GM19438 (cell line): ENCODE data around the gene SLX4IP.

ENCODE experiments used
- ATAC-seq: cut with Tn5 transposase; IDR thresholded peaks from one replicate; pipeline ENCODE4 v1.9.1; 2021; ENCODE audit warnings: low read depth; ENCODE audit not compliant: unreplicated experiment

SLX4IP gene

DNA sequence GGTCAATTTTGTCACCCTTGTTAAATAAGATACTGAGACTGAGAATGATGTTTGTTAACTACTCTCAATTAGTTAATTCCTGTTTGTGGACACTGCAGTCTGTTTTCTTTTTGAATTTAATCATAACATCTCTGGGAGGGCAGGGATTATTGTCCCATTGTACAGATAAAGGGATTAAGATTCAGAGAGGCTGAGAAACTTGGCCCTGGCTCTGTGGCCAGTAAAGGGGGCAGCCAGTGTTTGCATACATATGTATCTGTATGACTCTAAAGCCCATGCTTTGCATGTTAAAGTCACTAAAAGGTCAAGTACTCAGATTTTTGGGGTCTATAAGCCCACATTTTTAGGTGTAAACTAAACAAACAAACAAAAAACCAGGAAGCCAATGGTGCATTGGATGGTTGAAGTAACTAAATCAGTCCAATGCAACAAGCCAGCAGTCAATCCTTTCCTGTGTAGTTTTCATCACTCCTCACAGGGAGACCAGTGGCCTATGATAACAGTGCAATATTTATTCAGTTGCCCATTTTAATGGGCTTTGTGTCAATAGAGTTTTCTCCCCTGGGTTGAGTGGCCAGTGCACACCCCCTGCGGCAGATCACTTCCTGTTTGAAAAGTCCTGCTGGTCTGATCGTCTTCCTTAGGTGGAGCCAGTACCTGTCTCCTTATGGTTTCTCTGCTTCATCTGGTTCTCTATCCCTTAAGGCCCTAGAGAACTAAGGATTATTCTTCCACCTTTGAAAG lies 106.7 kb downstream of the SLX4IP start:
- ATAC-seq = no peak

DNA sequence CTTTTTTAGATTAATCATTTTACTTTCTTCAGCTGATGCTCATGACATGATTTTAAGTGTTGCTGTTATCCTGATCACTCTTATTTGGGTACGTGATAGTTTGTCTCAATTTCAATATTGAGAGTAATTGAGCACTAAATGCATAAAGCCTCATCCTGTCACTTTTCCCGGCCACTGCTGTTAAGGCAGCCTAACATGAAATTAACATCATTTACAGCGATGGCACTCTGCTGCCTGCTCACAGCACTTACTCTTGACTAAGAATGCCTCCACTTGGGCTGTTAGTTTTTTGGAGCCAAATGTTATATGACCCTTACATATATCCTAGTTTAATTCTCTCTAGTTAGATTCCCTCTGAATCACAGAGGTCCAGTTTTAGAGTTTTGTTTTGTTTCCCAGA lies 107.3 kb downstream of the SLX4IP start:
- no peak for ATAC-seq

DNA sequence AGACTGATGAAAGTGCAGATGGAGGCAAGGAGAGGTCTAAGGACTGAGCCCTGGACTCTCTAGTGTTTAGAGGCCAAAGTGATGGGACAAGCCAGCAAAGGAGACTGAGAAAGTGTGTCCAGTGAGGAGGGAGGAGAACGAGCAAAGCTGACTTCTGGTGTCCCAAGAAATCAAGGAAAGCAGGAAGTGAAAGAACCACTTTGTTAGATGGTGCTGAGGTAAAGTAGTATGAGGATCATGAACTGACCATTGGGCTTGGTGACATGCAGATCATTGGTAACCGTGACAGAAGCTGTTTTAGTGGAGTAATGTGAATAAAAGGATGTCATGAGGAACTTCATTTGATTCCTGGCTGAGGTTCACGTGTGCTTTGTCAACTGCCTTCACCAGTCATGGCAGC lies 108.4 kb downstream of the SLX4IP start:
- ATAC-seq = no peak

DNA sequence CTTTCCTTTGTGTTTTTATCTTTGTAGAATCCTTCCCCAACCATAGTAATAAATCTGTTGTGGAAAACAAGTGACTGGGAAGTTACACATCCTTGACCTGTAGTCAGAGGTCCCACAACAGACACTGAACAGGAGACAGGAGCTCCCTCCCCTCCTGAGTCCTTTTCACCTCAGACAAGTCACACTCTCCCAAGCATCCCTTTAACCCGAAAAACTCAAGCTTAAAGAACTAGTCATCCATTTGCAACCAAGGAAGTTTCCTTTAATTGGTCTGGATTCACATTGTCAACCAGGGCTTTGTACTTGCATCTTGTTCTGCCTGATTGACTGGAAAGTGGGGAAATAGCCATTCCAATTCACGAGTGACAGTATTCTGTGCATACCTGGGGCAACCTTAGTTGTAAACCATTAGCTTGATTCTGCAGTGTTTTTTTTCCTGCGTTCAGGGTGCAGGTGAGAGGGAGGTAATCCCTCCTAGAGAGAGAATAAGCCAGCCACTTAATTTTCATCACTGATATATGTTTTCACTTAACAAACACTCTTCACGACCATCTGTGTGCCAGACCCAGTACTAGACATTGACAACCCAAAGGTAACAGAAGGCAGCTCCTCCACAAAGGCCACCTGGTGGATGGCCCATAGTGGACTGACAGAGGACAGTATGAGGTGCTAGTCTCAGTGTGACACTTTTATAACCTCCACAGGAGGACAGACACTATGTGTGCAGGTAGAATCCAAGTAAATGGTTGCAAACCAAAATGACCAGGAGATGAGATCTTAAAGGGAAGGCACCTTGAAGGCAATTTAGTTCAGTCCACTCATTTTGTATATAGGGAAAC lies 112.4 kb downstream of the SLX4IP start:
- no peak for ATAC-seq

DNA sequence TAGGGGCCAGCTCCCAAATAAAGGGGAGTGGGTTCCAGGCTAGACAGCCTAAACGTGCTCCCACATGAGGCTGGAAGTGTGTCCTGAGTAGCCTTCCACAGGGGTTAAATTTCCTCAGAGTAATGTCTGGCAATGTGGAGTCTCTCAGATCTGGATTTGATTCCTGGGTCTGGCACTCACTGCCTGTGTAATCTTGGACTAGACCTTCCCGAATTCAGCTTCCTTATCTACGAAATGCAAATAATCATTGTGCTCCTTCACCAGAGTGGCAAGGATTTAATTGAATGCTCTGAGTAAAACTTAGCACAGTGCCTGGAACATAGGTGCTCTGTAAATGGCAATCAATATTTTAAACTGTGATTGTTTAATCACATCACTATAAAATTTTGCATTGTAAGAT lies 114.4 kb downstream of the SLX4IP start:
- no peak for ATAC-seq

DNA sequence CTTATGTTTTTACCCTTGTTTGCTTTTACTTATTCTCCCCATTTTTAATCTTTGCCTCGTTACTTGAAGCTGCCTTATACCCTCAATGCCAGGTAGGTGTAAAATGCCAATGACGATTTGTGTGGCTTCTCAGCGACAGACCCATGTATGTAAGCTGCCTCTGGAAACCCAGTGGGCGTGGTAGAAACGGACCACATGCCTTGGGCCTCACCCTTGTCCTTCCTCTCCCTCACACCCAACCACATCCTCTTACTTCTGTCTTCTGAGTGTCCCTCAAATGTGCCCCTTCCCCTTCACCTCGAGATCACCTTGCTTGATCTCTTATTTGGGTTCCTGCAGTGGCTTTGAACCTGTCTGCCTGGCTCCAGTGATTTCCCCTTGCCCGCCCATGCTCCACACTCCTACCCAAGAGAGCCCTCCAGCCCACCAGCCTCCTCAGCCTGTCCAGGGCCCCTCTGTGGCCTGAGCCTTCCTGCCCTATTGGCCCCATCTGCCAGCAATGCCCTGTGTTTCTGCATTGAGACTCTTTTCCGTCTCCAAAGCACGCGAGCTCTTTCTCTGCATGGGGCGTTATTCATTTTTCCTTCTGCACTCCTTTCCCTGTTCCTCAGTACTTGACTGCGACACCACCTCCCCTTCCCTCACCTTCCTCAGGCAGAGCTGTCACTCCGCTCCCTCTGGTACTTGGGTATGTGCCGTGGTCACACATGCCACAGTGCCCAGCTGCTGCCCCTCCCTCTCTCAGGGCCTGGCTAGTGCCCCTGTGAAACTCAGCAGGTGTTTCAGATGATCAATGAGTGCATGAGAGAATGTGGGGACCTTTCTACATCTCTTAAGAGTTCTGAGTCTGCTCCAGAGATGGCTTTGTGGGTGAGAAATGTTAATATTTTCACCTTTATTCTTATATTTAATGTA lies 115.4 kb downstream of the SLX4IP start:
- no peak for ATAC-seq

DNA sequence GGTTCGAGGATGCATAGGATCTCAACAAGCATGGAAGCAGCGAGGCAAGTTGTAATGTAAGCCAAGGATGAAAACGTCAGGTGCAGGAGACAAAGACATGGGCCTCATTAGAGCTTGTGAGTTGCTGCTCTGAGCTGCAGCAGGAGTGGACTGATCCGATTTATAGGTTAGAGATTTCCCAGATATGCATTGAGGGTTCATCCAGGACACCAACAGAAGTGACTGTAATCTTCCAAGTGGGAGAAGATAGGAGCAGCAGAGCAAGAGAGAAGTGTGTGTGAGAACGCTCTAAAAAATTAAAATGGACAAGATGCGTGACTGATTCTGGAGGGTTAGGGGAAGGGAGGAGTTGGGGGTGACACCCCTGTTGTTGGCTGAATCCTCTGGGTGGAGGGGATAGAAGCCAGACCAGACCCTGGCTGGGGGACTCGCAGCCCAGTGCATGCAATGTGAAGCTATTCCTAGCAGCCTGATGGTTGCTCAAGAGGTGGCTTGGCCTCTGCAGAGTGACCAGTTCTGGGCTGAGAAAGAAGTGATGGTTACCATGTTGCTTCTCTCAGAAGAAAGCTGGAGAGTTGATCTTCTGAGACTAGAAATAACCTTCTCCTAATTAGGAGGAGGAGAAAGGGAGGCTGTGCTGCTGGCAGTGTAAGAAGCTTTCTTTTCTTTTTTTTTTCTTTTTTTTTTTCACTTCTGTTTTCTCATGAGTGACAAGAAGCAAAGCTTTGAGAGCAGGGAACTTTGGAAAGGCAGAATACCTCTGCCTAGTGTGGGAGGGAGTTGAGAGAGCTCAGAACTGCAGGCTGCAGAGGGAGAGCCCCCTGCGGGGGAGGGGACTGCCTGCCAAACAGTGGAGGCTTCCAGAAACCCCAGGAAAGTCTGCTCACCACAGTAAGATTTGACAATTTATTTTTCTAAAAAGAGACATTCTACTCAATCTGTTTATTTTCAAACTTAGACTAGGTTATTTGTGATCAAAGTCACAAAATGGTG lies 116.9 kb downstream of the SLX4IP start:
- no peak for ATAC-seq

DNA sequence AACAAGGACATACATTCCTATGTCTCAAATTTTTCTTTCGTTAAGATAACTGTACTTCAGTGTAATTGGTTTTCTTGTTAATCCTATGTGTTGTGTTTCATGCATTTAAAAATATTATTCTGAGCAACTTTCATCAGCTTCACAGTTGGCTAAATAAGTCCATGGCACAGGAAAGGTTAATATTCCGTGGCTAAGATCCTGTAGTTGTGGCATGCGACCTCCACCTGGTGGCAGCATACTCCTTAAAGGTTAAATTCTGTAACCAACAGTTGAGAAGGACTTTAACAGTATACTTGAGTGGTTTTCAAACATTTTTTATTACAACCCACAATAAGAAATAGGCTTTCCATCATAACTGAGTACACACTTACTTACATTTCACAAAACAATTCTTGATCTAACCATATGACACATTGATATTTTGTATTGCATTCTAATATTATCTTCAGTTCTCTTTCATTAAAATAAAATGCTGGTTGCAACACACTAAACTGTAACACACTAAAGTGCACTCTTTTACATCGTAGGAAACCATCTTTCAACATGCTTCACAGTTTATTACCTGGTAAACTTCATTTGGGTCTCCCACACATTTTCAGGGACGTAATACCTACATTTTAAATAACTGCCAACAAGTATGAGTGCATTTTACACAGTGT lies 118.3 kb downstream of the SLX4IP start:
- ATAC-seq = no peak

DNA sequence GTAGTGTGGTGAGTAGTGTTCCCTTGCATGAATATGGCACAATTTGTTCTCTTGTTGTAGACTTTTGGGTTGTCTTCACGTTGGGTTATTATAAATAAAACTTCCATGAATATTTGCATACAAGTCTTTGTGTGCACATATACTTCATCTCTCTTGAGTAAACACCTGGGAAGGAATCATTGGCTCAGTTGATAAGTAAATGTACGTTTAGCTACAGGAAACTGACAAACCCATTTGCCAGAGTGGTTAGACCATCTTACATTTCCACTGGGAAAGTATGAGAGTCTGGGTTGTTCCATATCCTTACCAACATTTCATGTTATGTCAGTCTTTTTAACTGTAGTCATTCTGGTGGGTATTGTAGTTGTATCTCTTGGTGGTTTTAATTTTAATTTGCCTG lies 119.2 kb downstream of the SLX4IP start:
- no peak for ATAC-seq

DNA sequence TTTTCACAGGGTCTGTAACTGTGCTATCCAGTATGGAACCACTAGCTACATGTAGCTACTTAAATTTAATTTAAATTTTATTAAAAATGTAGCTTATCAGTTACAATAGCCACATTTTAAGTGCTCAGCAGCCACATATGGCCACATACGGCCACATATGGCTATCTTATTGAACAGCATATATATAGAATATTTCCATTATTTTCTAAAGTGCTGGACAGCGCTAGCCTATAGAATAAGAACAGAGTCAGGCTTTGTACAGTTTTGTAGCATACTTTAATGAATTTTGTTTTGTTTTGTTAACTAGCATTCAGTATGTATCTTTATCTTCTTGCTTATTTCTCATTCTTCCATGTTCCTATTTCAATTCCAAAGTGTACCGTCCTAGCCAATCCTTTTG lies 120.3 kb downstream of the SLX4IP start:
- ATAC-seq = no peak

DNA sequence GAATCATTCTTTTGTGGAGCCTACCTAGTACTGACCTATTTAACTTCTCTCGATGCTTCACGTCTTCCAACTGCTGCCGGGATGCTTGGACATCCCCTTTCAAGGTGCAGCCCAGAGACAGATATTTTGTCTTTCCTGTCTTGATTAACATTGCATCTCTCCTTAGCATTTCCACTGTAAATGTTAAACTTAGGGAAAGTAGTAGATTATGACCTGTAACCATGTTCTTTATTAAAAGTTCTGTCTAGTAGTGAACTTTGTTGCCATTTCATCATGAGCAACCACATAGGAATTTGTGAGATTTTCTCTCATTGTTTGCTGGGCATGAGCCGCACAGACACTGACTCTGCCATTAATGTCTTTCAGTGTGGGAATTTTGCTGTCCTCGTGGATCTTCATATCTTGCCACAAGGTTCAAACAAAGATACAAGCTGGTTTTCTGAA lies 120.8 kb downstream of the SLX4IP start:
- ATAC-seq = no peak

DNA sequence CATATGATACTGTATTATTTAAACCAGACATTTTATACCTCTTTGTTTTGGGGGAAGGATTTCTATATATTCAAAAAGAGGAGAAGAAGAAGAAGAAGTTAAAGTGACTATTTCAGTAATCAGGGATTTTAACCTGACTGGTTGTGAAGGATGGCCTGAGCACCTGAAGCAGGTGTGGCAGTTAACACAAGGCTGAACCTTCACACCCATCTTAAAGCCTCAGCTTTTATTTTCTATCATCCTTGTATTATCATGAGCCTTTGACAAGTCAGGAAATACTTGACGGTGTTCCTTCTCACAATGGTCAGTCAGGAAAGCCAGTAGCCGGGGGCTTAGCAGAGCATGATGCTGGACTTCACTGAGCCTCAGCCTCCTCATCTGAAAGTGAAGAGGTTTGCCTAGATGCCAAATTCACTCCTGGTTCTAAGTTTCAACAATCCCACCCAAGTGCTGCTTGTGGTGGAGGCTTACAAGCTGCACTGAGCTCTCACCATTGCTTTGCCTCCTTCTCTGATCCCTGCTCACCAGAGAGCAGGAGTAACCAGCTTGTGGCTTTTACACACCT lies 121.5 kb downstream of the SLX4IP start:
- ATAC-seq = no peak

DNA sequence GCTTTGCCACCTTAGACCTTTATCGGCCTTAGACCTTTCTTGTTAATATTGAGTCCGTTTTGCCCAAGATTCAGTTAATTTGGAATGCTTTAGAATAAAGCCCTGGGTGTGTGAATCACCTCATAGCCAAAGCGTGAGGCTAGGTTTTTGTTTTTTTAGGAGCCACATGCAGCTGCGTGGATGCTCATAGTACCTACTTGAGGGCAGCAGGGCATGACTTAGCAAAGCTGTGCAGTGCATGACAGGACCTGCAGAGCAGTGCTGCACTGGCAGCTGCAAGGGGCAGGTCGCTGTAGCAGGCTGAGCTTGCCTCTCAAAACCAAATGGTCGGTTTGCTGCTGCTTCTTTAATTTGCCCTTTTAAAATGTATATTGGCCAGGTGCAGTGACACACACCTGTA lies 122.6 kb downstream of the SLX4IP start:
- no peak for ATAC-seq

DNA sequence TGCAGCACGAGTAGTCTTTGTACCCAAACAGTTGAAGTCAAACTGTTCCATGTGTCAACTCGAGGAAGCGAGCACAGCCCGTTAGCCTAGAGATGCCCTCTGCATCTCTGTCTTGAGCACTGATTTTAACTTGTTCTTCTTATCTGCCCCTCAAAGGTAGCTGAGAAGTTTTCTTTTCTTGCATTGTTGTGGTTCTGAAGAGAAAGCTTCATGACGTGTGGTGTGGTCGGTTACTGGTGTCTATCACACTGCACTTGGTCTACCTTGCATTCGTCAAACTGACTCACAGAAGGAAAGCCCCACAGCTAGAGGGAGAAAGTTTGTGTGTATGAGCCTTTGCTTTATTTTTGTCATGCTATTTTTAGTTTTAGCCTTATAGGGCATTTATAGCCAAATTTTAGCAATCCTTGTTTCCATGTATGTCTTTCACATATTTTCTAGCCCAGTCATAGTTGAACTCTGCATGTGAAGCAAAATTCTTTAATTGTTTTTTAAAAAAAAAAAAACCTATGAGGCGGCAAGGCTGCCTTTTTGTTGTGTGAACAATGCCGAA lies 123.6 kb downstream of the SLX4IP start:
- ATAC-seq = no peak

DNA sequence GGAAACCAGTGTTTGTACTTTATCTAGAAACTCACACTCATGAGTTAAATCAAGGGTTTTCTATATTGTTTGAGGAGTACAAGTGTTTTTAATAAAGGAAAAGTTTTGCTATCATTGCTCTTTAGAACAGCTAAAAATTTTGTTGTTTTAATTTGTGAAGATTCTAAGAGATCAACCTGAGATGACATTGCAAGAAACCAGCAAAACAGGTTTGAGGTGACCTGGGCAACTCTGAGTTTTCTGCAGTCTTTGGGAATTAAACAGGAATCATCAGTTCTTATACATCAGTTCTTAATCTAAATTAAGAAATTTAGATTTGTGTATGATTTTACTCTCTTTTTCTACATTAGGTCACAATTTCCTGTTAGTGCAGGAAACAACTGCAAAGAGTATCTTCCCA lies 124.2 kb downstream of the SLX4IP start:
- ATAC-seq = no peak

DNA sequence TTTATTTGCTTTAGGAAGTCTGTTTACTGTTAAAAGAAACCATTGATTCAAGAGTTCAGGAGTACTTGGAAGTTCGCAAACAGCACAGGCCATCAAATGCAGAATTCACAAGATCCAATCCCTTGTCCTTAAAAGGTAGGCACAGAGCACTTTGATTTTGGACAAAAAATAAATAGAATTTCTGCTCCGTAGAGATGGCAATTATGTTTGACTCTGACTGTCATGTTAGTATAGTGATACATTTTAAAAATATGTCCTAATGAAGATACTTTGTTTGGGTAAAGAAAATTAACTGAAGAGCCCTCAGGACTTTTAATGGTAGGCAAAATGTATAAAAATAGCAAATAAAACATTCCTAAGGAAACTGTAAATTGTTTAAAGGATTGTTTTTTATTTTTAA lies 125.6 kb downstream of the SLX4IP start:
- no peak for ATAC-seq

DNA sequence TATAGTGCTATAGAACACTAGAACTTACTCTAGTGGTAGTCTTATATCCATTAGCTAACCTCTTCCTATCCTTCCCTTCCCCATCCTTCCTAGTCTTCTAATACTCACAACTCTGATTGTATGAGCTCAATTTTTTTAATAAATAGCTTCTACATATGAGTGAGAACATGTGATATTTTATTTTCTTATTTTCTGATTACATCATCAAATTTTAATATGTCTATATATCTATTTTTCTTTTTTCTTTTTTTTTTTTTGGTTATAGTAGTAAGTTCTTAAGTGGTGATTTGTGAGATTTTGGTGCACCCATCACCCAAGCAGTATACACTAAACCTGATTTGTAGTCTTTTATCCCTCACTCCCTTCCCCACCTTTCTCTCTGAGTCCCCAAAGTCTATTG lies 126.2 kb downstream of the SLX4IP start:
- ATAC-seq = no peak

DNA sequence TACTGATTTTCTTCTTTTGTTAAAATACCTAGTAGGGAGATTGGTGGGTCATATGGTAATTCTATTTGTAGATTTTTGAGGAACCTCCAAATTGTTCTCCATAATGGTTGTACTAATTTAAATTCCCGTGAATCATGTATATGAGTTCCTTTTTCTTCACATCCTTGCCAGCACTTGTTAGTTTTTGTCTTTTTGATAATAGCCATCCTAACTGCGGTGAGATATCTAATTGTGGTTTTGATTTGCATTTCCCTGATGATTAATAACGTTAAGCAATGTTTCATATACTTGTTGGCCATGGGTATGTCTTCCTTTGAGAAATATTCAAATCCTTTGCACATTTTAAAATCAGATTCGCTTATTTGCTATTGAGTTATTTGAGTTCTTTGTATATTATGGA lies 127.8 kb downstream of the SLX4IP start:
- ATAC-seq = no peak
